ENCODE results near the gene RPS6KA2.

The RPS6KA2 gene

GRCh38 chr6:166642646-166643045 lies 15.6 kb upstream of the RPS6KA2 start:
- H4K8ac ChIP-seq (ENCODE audit: low read depth, low read length), result no peak overlapping the region
- no peak overlapping the region for H3K4me3 ChIP-seq (ENCODE audit: low read depth, low read length)
- H3K4ac ChIP-seq (ENCODE audit: low read depth, low read length), result no peak overlapping the region
- no peak overlapping the region for H4K12ac ChIP-seq (ENCODE audit: low read depth, low read length)
- no peak overlapping the region for H4K91ac ChIP-seq (ENCODE audit: low read depth, low read length)
- WGBS (ENCODE audit: extremely low coverage, insufficient coverage, insufficient read length), result no CpG with 5 or more reads among the region's 3 CpGs
- peaks cover under 1% of the 10 kb centered on the region for H3K9me3 ChIP-seq (ENCODE audit: insufficient read depth, low read depth, low read length)
- no peak overlapping the region for H3K23ac ChIP-seq (ENCODE audit: low read length)
- no peaks in the 10 kb centered on the region for H3K27me3 ChIP-seq (ENCODE audit: insufficient read depth, low read length)
- H2AFZ ChIP-seq (ENCODE audit: insufficient read depth, low read length, poor library complexity), result no peak overlapping the region
- H2BK12ac ChIP-seq (ENCODE audit: low read length), result no peak overlapping the region
- no peaks in the 10 kb centered on the region for H3K4me1 ChIP-seq (ENCODE audit: control insufficient read depth in 1 of 2, insufficient read depth in 2 of 2, low read length in 2 of 2)
- DNase-seq, result no peak
- no peaks in the 10 kb centered on the region for H3K79me2 ChIP-seq (ENCODE audit: control insufficient read depth, insufficient read depth, low read length, poor library complexity)
- H2AK5ac ChIP-seq (ENCODE audit: low read length), result no peak overlapping the region
- no peak overlapping the region for H2BK120ac ChIP-seq (ENCODE audit: insufficient read depth, low read length, poor library complexity)
- no peak overlapping the region for H3K18ac ChIP-seq (ENCODE audit: low read length)
- no peak overlapping the region for H3K4me2 ChIP-seq (ENCODE audit: low read length)
- no peaks in the 10 kb centered on the region for H3K79me1 ChIP-seq (ENCODE audit: low read length)
- no peak overlapping the region for H3K9ac ChIP-seq (ENCODE audit: low read length)
- H3K36me3 ChIP-seq (ENCODE audit: control insufficient read depth in 1 of 2, insufficient read depth in 2 of 2, low read length in 2 of 2), result no peaks in the 10 kb centered on the region
- H3K14ac ChIP-seq (ENCODE audit: low read length), result no peak overlapping the region
- no peak overlapping the region for H3K27ac ChIP-seq (ENCODE audit: low read depth, low read length)
- no peak overlapping the region for H2BK5ac ChIP-seq (ENCODE audit: low read depth, low read length, poor library complexity)

- no peaks in the 10 kb centered on the region for H3K27me3 ChIP-seq (ENCODE audit: insufficient read depth, low read length)
- no peak overlapping the region for H2AK5ac ChIP-seq (ENCODE audit: low read length)
- H2BK5ac ChIP-seq (ENCODE audit: low read depth, low read length, poor library complexity), result no peak overlapping the region
- H4K91ac ChIP-seq (ENCODE audit: low read depth, low read length), result no peak overlapping the region
- no peak overlapping the region for H3K9ac ChIP-seq (ENCODE audit: low read length)
- no peak overlapping the region for H4K8ac ChIP-seq (ENCODE audit: low read depth, low read length)
- H3K27ac ChIP-seq (ENCODE audit: low read depth, low read length), result no peak overlapping the region
- no peak overlapping the region for H3K4me2 ChIP-seq (ENCODE audit: low read length)
- WGBS (ENCODE audit: extremely low coverage, insufficient coverage, insufficient read length), result no CpG with 5 or more reads among the region's 19 CpGs
- no peaks in the 10 kb centered on the region for H3K9me3 ChIP-seq (ENCODE audit: insufficient read depth, low read depth, low read length)
- H3K4me3 ChIP-seq (ENCODE audit: low read depth, low read length), result no peak overlapping the region
- no peaks in the 10 kb centered on the region for H3K4me1 ChIP-seq (ENCODE audit: control insufficient read depth in 1 of 2, insufficient read depth in 2 of 2, low read length in 2 of 2)
- H2BK12ac ChIP-seq (ENCODE audit: low read length), result no peak overlapping the region
- H3K79me2 ChIP-seq (ENCODE audit: control insufficient read depth, insufficient read depth, low read length, poor library complexity), result no peaks in the 10 kb centered on the region
- no peak for DNase-seq
- no peak overlapping the region for H3K23ac ChIP-seq (ENCODE audit: low read length)
- H2BK120ac ChIP-seq (ENCODE audit: insufficient read depth, low read length, poor library complexity), result no peak overlapping the region
- H3K18ac ChIP-seq (ENCODE audit: low read length), result no peak overlapping the region
- H4K12ac ChIP-seq (ENCODE audit: low read depth, low read length), result no peak overlapping the region
- no peaks in the 10 kb centered on the region for H3K79me1 ChIP-seq (ENCODE audit: low read length)
- no peaks in the 10 kb centered on the region for H3K36me3 ChIP-seq (ENCODE audit: control insufficient read depth in 1 of 2, insufficient read depth in 2 of 2, low read length in 2 of 2)
- H2AFZ ChIP-seq (ENCODE audit: insufficient read depth, low read length, poor library complexity), result no peak overlapping the region
- no peak overlapping the region for H3K14ac ChIP-seq (ENCODE audit: low read length)
- no peak overlapping the region for H3K4ac ChIP-seq (ENCODE audit: low read depth, low read length)
Observed at GRCh38 chr6:166640342-166641043, 13.4 kb upstream of the RPS6KA2 start.

- no peak overlapping the region for H2BK120ac ChIP-seq (ENCODE audit: insufficient read depth, low read length, poor library complexity)
- no peak overlapping the region for H3K4me2 ChIP-seq (ENCODE audit: low read length)
- H3K79me1 ChIP-seq (ENCODE audit: low read length), result no peaks in the 10 kb centered on the region
- no peaks in the 10 kb centered on the region for H3K27me3 ChIP-seq (ENCODE audit: insufficient read depth, low read length)
- no peak overlapping the region for H3K18ac ChIP-seq (ENCODE audit: low read length)
- H4K12ac ChIP-seq (ENCODE audit: low read depth, low read length), result no peak overlapping the region
- H3K9ac ChIP-seq (ENCODE audit: low read length), result no peak overlapping the region
- H2AFZ ChIP-seq (ENCODE audit: insufficient read depth, low read length, poor library complexity), result no peak overlapping the region
- H3K27ac ChIP-seq (ENCODE audit: low read depth, low read length), result no peak overlapping the region
- DNase-seq, result no peak
- H2BK5ac ChIP-seq (ENCODE audit: low read depth, low read length, poor library complexity), result no peak overlapping the region
- no peaks in the 10 kb centered on the region for H3K36me3 ChIP-seq (ENCODE audit: control insufficient read depth in 1 of 2, insufficient read depth in 2 of 2, low read length in 2 of 2)
- no peak overlapping the region for H2BK12ac ChIP-seq (ENCODE audit: low read length)
- H3K4me3 ChIP-seq (ENCODE audit: low read depth, low read length), result no peak overlapping the region
- no peaks in the 10 kb centered on the region for H3K4me1 ChIP-seq (ENCODE audit: control insufficient read depth in 1 of 2, insufficient read depth in 2 of 2, low read length in 2 of 2)
- no CpG with 5 or more reads among the region's 6 CpGs for WGBS (ENCODE audit: extremely low coverage, insufficient coverage, insufficient read length)
- no peaks in the 10 kb centered on the region for H3K9me3 ChIP-seq (ENCODE audit: insufficient read depth, low read depth, low read length)
- no peak overlapping the region for H4K91ac ChIP-seq (ENCODE audit: low read depth, low read length)
- H2AK5ac ChIP-seq (ENCODE audit: low read length), result no peak overlapping the region
- H3K4ac ChIP-seq (ENCODE audit: low read depth, low read length), result no peak overlapping the region
- H3K14ac ChIP-seq (ENCODE audit: low read length), result no peak overlapping the region
- no peak overlapping the region for H4K8ac ChIP-seq (ENCODE audit: low read depth, low read length)
- no peak overlapping the region for H3K23ac ChIP-seq (ENCODE audit: low read length)
- no peaks in the 10 kb centered on the region for H3K79me2 ChIP-seq (ENCODE audit: control insufficient read depth, insufficient read depth, low read length, poor library complexity)
Observed at GRCh38 chr6:166639921-166640320, 12.9 kb upstream of the RPS6KA2 start.

- Histone ChIP-seq H3K9ac (ENCODE audit: low read length) (no peak overlapping the region), H4K91ac (ENCODE audit: low read depth, low read length) (no peak overlapping the region), H3K14ac (ENCODE audit: low read length) (no peak overlapping the region), H3K9me3 (ENCODE audit: insufficient read depth, low read depth, low read length) (peaks cover 3% of the 10 kb centered on the region), H3K18ac (ENCODE audit: low read length) (no peak overlapping the region), H3K23ac (ENCODE audit: low read length) (no peak overlapping the region), H2BK12ac (ENCODE audit: low read length) (no peak overlapping the region), H3K4me2 (ENCODE audit: low read length) (no peak overlapping the region), H3K27me3 (ENCODE audit: insufficient read depth, low read length) (no peaks in the 10 kb centered on the region), H4K12ac (ENCODE audit: low read depth, low read length) (no peak overlapping the region), H2BK120ac (ENCODE audit: insufficient read depth, low read length, poor library complexity) (no peak overlapping the region), H2AK5ac (ENCODE audit: low read length) (no peak overlapping the region), H3K79me2 (ENCODE audit: control insufficient read depth, insufficient read depth, low read length, poor library complexity) (no peaks in the 10 kb centered on the region), H3K36me3 (ENCODE audit: control insufficient read depth in 1 of 2, insufficient read depth in 2 of 2, low read length in 2 of 2) (no peaks in the 10 kb centered on the region), H4K8ac (ENCODE audit: low read depth, low read length) (no peak overlapping the region), H3K4me1 (ENCODE audit: control insufficient read depth in 1 of 2, insufficient read depth in 2 of 2, low read length in 2 of 2) (no peaks in the 10 kb centered on the region), H3K27ac (ENCODE audit: low read depth, low read length) (no peak overlapping the region), H3K4ac (ENCODE audit: low read depth, low read length) (no peak overlapping the region), H3K4me3 (ENCODE audit: low read depth, low read length) (no peak overlapping the region), H2AFZ (ENCODE audit: insufficient read depth, low read length, poor library complexity) (no peak overlapping the region), H3K79me1 (ENCODE audit: low read length) (no peaks in the 10 kb centered on the region), H2BK5ac (ENCODE audit: low read depth, low read length, poor library complexity) (no peak overlapping the region)
- no CpG with 5 or more reads among the region's 7 CpGs for WGBS (ENCODE audit: extremely low coverage, insufficient coverage, insufficient read length)
- no peak for DNase-seq
Observed at GRCh38 chr6:166638573-166638964, 11.5 kb upstream of the RPS6KA2 start.
